ENCODE measurements around the gene KRTAP10-9. TPM values are rescaled to one million over a fixed set of nuclear protein-coding genes. Genes with fewer than 3 reads are reported as not detected.

The KRTAP10-9 gene
- total and polyA plus RNA-seq, 2 of the 8 experiments (the other 6 are each of a cell fraction or from before 2014, with no cell fraction given): not detected

GRCh38 chr21:44583800-44584147, 43.1 kb upstream of the KRTAP10-9 start (continued):
- TF ChIP-seq TAF1 (IDR thresholded peaks at IDR 0.05; ENCODE audit: low read depth, low read length): no peak
- no peak for TF ChIP-seq SAP30 (IDR thresholded peaks at IDR 0.05; ENCODE audit: insufficient read depth, insufficient replicate concordance, low read length)
- TF ChIP-seq CBX8 (IDR thresholded peaks at IDR 0.05; ENCODE audit: borderline replicate concordance, low read depth, low read length): no peak
- TF ChIP-seq GTF2F1 (IDR thresholded peaks at IDR 0.05; ENCODE audit: borderline replicate concordance, low read depth, low read length): no peak
- TF ChIP-seq TEAD4 (IDR thresholded peaks at IDR 0.05; ENCODE audit: low read depth, low read length): no peak
- no peak for TF ChIP-seq ASH2L (IDR thresholded peaks at IDR 0.05; ENCODE audit: low read length)

All from H1 (cell line).